Measurements from ENCODE around the gene ELFN1.

The ELFN1 gene

DNA sequence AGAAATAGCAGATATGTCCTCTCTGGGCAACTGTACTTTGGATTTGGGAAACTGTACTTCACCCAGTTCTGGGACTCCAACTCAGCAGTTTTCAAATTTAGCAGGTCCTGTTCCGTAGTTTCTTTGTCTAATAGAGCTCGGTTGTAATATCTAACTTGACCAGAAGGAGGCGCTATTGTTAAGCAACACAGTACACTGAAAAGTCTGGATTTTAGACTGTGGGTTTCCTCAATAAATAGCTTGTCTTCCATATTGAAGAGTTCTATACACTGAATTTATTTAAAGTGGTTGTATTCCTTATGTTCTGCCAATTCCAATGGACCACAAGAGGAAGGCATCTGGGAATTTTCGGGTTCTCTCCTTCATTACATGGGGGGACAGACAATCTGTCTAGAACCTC is 39.8 kb downstream of the ELFN1 start:
- no peak for DNase-seq (ENCODE audit: extremely low read depth, low read depth)
- no peak overlapping the region for H3K4me3 ChIP-seq (replicated peaks; ENCODE audit: low read depth, low read length)
- TF ChIP-seq, protein P1, sequence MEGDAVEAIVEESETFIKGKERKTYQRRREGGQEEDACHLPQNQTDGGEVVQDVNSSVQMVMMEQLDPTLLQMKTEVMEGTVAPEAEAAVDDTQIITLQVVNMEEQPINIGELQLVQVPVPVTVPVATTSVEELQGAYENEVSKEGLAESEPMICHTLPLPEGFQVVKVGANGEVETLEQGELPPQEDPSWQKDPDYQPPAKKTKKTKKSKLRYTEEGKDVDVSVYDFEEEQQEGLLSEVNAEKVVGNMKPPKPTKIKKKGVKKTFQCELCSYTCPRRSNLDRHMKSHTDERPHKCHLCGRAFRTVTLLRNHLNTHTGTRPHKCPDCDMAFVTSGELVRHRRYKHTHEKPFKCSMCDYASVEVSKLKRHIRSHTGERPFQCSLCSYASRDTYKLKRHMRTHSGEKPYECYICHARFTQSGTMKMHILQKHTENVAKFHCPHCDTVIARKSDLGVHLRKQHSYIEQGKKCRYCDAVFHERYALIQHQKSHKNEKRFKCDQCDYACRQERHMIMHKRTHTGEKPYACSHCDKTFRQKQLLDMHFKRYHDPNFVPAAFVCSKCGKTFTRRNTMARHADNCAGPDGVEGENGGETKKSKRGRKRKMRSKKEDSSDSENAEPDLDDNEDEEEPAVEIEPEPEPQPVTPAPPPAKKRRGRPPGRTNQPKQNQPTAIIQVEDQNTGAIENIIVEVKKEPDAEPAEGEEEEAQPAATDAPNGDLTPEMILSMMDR (IDR thresholded peaks at IDR 0.05; ENCODE audit: low read depth, low read length, missing control alignments), result peak; percentile 42

- no peak for DNase-seq (ENCODE audit: extremely low read depth, low read depth)
- H3K4me3 ChIP-seq (replicated peaks; ENCODE audit: low read depth, low read length), result no peak overlapping the region
- TF ChIP-seq, protein P1 (IDR thresholded peaks at IDR 0.05; ENCODE audit: low read depth, low read length, missing control alignments), result no peak
Observed at GRCh38 chr7:1710936-1711335, 40.9 kb downstream of the ELFN1 start.

- no peak for DNase-seq (ENCODE audit: extremely low read depth, low read depth)
- H3K4me3 ChIP-seq (replicated peaks; ENCODE audit: low read depth, low read length), result no peak overlapping the region
- TF ChIP-seq, protein P1 (IDR thresholded peaks at IDR 0.05; ENCODE audit: low read depth, low read length, missing control alignments), result no peak
Observed at GRCh38 chr7:1712907-1713501, 42.9 kb downstream of the ELFN1 start.

DNA sequence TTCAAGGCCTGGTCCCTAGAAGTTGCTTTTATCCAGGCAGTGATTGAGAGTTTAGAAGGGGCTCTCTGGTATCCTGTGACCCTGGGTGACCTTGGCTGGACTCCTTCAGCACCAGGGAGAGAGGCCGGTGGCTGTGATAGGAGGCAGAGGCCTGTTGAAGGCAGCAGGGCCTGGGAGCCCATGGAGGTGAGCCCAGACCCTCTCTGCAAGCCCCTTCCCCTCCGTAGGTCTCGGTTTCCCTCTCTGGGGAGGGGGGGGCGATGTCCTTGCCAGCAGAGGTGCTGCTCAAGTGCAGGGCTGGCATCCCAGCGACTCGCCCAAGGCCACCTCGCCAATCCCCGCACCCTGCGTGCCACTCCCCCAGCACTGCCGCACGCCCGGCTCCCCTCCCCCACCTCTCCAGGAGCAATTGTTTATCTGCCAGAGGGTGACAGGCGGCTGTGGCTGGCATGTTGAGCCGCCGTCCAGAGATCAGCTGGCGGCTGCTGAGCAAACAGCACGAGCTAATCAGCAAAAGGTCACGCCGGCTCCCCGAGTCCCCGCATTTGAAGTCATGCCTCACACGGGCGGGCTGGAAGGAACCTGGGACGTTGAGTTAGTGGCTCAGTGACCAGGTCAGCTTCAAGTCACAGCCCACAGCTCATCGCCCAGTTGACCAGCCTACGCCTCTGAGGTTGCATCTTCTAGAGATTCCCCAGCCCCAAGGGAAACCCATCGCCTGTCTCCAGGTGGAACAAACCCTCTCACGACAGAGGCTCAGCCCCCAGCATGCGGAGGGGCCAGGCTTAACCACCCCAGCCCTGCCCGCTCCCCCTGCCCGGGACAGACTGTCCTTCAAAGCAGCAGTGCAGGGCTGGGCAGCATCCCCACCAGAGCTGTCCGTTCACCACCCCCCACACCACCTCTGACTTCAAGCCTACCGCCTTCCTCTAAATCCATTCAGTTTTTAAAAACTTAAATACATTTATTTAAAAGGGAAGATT is 43.7 kb downstream of the ELFN1 start:
- no peak overlapping the region for H3K4me3 ChIP-seq (replicated peaks; ENCODE audit: low read depth, low read length)
- DNase-seq (ENCODE audit: extremely low read depth, low read depth), result no peak
- TF ChIP-seq, protein P1 (IDR thresholded peaks at IDR 0.05; ENCODE audit: low read depth, low read length, missing control alignments), result no peak

GRCh38 chr7:1714583-1715330 is 44.7 kb downstream of the ELFN1 start:
- no peak overlapping the region for H3K4me3 ChIP-seq (replicated peaks; ENCODE audit: low read depth, low read length)
- DNase-seq (ENCODE audit: extremely low read depth, low read depth), result no peak
- TF ChIP-seq, protein P1 (IDR thresholded peaks at IDR 0.05; ENCODE audit: low read depth, low read length, missing control alignments), result no peak

- no peak overlapping the region for H3K4me3 ChIP-seq (replicated peaks; ENCODE audit: low read depth, low read length)
- no peak for DNase-seq (ENCODE audit: extremely low read depth, low read depth)
- TF ChIP-seq, protein P1 (IDR thresholded peaks at IDR 0.05; ENCODE audit: low read depth, low read length, missing control alignments), result no peak
Observed at GRCh38 chr7:1715331-1715625, 45.2 kb downstream of the ELFN1 start.
